ENCODE data around the gene C5orf22. TPM values are rescaled to one million over a fixed set of nuclear protein-coding genes. Genes with fewer than 3 reads are reported as not detected.

C5orf22 gene
- total RNA-seq, 1 experiment from 2014 or later = 39.0 TPM

DNA sequence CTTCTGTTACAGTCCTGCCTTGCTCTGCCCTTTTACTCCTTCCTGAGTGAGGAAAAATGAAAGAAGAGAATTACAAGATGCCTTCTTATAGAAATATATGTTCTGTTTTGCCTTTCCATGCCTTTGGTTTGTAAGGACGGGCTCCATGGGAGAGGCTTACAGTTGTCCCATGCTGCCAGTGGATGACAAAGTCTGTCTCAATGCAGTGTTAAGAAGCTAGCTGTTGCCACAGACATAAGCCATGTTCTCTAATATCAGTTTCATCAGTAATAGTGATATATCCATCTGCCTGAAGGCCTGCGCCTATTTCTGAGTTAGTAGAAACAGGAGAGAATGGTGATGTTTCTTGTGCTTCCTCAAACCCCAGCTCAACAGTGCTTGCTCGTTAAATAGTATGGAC is 27.8 kb downstream of the C5orf22 start:
- no TSS peak for BruUV-seq (replicated peaks)
- Histone ChIP-seq H3K4me3 (ENCODE audit: low read depth in 2 of 2, low read length in 2 of 2) (no peak overlapping the region), H3K9me3 (ENCODE audit: control insufficient read depth, insufficient read depth, low read depth, low read length) (no peaks in the 10 kb centered on the region), H3K27ac (ENCODE audit: low read length) (no peak overlapping the region), H3K36me3 (ENCODE audit: control insufficient read depth, insufficient read depth, low read length) (no peaks in the 10 kb centered on the region), H3K4me1 (ENCODE audit: control insufficient read depth, insufficient read depth, low read length) (no peaks in the 10 kb centered on the region), H3K27me3 (ENCODE audit: control insufficient read depth, insufficient read depth, low read length) (no peaks in the 10 kb centered on the region)
- DNase-seq (ENCODE audit: low read depth, low spot score) (no peak), ATAC-seq (no peak)
- intact Hi-C loops (cut with micrococcal nuclease; ENCODE audit: unreplicated experiment) = no loop called here
- TF ChIP-seq SIN3A (IDR thresholded peaks at IDR 0.05; ENCODE audit: borderline replicate concordance, insufficient read depth, low read depth, low read length) = no peak
- TF ChIP-seq, protein P1, sequence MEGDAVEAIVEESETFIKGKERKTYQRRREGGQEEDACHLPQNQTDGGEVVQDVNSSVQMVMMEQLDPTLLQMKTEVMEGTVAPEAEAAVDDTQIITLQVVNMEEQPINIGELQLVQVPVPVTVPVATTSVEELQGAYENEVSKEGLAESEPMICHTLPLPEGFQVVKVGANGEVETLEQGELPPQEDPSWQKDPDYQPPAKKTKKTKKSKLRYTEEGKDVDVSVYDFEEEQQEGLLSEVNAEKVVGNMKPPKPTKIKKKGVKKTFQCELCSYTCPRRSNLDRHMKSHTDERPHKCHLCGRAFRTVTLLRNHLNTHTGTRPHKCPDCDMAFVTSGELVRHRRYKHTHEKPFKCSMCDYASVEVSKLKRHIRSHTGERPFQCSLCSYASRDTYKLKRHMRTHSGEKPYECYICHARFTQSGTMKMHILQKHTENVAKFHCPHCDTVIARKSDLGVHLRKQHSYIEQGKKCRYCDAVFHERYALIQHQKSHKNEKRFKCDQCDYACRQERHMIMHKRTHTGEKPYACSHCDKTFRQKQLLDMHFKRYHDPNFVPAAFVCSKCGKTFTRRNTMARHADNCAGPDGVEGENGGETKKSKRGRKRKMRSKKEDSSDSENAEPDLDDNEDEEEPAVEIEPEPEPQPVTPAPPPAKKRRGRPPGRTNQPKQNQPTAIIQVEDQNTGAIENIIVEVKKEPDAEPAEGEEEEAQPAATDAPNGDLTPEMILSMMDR (IDR thresholded peaks at IDR 0.05) = no peak
- TF ChIP-seq, protein P2, sequence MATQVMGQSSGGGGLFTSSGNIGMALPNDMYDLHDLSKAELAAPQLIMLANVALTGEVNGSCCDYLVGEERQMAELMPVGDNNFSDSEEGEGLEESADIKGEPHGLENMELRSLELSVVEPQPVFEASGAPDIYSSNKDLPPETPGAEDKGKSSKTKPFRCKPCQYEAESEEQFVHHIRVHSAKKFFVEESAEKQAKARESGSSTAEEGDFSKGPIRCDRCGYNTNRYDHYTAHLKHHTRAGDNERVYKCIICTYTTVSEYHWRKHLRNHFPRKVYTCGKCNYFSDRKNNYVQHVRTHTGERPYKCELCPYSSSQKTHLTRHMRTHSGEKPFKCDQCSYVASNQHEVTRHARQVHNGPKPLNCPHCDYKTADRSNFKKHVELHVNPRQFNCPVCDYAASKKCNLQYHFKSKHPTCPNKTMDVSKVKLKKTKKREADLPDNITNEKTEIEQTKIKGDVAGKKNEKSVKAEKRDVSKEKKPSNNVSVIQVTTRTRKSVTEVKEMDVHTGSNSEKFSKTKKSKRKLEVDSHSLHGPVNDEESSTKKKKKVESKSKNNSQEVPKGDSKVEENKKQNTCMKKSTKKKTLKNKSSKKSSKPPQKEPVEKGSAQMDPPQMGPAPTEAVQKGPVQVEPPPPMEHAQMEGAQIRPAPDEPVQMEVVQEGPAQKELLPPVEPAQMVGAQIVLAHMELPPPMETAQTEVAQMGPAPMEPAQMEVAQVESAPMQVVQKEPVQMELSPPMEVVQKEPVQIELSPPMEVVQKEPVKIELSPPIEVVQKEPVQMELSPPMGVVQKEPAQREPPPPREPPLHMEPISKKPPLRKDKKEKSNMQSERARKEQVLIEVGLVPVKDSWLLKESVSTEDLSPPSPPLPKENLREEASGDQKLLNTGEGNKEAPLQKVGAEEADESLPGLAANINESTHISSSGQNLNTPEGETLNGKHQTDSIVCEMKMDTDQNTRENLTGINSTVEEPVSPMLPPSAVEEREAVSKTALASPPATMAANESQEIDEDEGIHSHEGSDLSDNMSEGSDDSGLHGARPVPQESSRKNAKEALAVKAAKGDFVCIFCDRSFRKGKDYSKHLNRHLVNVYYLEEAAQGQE (IDR thresholded peaks at IDR 0.05; ENCODE audit: insufficient read depth in 1 of 2, low read depth in 2 of 2, low read length in 1 of 2) = no peak
- TF ChIP-seq POLR2AphosphoS5 (IDR thresholded peaks at IDR 0.05; ENCODE audit: low read depth, low read length) = no peak
- no peak for TF ChIP-seq TCF7L2 (IDR thresholded peaks at IDR 0.05; ENCODE audit: low read depth, low read length)
- POLR2A ChIA-PET = no interaction called here
- CTCF ChIA-PET = no interaction called here
- in situ Hi-C loops (cut with HindIII; ENCODE audit: low pct_unique_long_range_greater_than_20kb, low sequenced_read_pairs) = no loop called here

DNA sequence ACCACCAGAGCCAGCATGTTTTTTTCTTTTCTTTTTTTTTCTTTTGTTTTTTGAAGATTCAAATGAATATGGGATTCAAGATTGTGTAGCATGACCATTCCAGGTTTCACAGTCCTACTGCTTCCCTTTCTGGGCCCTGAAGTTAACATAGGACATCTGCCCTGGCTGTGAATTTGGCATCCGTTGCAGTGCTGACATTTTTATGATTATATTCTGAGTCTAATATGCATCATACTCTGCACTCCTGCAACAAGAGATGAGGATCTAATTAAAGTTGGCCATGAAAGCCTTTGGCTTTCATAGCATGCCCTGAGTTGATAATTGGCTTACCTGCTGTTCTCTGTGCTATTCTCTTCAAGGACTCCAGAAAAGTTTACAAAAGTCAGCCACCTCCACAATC is 29.8 kb downstream of the C5orf22 start:
- in situ Hi-C loops (cut with HindIII; ENCODE audit: low pct_unique_long_range_greater_than_20kb, low sequenced_read_pairs) (no loop called here), intact Hi-C loops (cut with micrococcal nuclease; ENCODE audit: unreplicated experiment) (no loop called here)
- Histone ChIP-seq H3K4me1 (ENCODE audit: control insufficient read depth, insufficient read depth, low read length) (no peaks in the 10 kb centered on the region), H3K27ac (ENCODE audit: low read length) (no peak overlapping the region), H3K4me3 (ENCODE audit: low read depth in 2 of 2, low read length in 2 of 2) (no peak overlapping the region), H3K27me3 (ENCODE audit: control insufficient read depth, insufficient read depth, low read length) (no peaks in the 10 kb centered on the region), H3K36me3 (ENCODE audit: control insufficient read depth, insufficient read depth, low read length) (no peaks in the 10 kb centered on the region), H3K9me3 (ENCODE audit: control insufficient read depth, insufficient read depth, low read depth, low read length) (no peaks in the 10 kb centered on the region)
- TF ChIP-seq, protein P1 (IDR thresholded peaks at IDR 0.05) = no peak
- TF ChIP-seq POLR2AphosphoS5 (IDR thresholded peaks at IDR 0.05; ENCODE audit: low read depth, low read length) = no peak
- TF ChIP-seq TCF7L2 (IDR thresholded peaks at IDR 0.05; ENCODE audit: low read depth, low read length) = no peak
- no peak for TF ChIP-seq SIN3A (IDR thresholded peaks at IDR 0.05; ENCODE audit: borderline replicate concordance, insufficient read depth, low read depth, low read length)
- ATAC-seq = no peak
- POLR2A ChIA-PET = no interaction called here
- no TSS peak for BruUV-seq (replicated peaks)
- CTCF ChIA-PET = no interaction called here
- DNase-seq (ENCODE audit: low read depth, low spot score) = no peak

All from Panc1 (cell line).